Gastroesophageal sphincter (tissue), 3 donors: Measurements from ENCODE around the gene LUC7L2.

Experiments used
- CTCF ChIP-seq, 4 experiments: fragments of 200-600 bp in 2 of 4; fragments of 450-650 bp in 2 of 4; sonication (generic) in 1 of 4; IDR thresholded peaks; one replicate each; pipeline ENCODE4 v1.5.1; 2017 to 2019; ENCODE audit warnings: antibody characterized with exemption in 4 of 4, mild to moderate bottlenecking in 2 of 4, moderate library complexity in 2 of 4
- EP300 ChIP-seq: sonication (generic); formaldehyde crosslinking; IDR thresholded peaks from one replicate; pipeline ENCODE4 v1.6.1; 2017; ENCODE audit warnings: antibody characterized with exemption, mild to moderate bottlenecking
- POLR2A ChIP-seq, 2 donors: fragments of 450-650 bp; IDR thresholded peaks; one replicate each; pipeline ENCODE4 v1.6.1; 2017; ENCODE audit warnings: antibody characterized with exemption in 2 of 2, mild to moderate bottlenecking in 2 of 2, moderate library complexity in 1 of 2
- POLR2AphosphoS5 ChIP-seq: sonication (generic); formaldehyde crosslinking; IDR thresholded peaks from one replicate; pipeline ENCODE4 v1.6.1; 2017; ENCODE audit warnings: antibody characterized with exemption

DNA sequence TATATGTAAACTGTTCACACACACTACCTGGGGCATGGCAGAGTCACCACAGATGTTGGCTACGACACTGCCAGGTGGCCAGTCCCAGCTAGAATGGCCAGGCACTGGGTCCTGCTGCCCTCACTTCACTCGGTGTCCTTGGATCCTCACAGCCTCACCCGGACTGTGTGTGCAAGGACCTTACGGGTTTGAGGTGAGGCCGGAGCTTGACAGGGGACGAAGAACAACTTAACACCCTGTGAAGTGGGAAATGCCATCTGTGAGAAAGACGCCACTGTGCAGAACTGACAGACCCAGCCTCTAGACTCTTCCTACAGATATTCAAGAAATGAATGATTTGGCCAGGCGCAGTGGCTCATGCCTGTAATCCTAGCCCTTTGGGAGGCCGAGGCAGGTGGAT lies 77.1 kb downstream of the LUC7L2 start:
- TF ChIP-seq EP300 (no peak), POLR2AphosphoS5 (no peak), CTCF (IDR thresholded peaks at IDR 0.05) (no peak), POLR2A (IDR thresholded peaks at IDR 0.05) (no peak)
